ENCODE measurements around the gene HLA-E.
"Not testable (repeated sequence)": the region's sequence is repeated elsewhere in the genome, so short reads cannot be mapped to it uniquely, and the experiment has no call there.

- not testable (repeated sequence) for TF ChIP-seq MYC (IDR thresholded peaks at IDR 0.05; ENCODE audit: low read depth, low read length); CTCF (IDR thresholded peaks at IDR 0.05; ENCODE audit: extremely low read depth in 1 of 2, insufficient read depth in 1 of 2, low read depth in 1 of 2, low read length in 2 of 2); MAX (IDR thresholded peaks at IDR 0.05; ENCODE audit: insufficient read depth, insufficient read length); EZH2 (IDR thresholded peaks at IDR 0.05; ENCODE audit: borderline replicate concordance, low read depth, low read length, severe bottlenecking); JUN (IDR thresholded peaks at IDR 0.05; ENCODE audit: borderline replicate concordance, insufficient read depth, insufficient read length, low read depth); POLR2A (IDR thresholded peaks at IDR 0.05; ENCODE audit: low read depth, low read length); GATA2 (IDR thresholded peaks at IDR 0.05; ENCODE audit: insufficient read depth, insufficient read length, low read depth, low read length)
Observed at GRCh38 chr6:30475116-30475515, 14.2 kb upstream of the HLA-E start.
